A549 (cell line): ENCODE measurements around the gene CABCOCO1. TPM values are rescaled to one million over a fixed set of nuclear protein-coding genes. Genes with fewer than 3 reads are reported as not detected.

Experiments used
- ATAC-seq, 2 experiments: fragments of 200-7000 bp in 1 of 2; fragments of >200 bp in 1 of 2; cut with Nextera tagmentation in 1 of 2; cut with Tn5 transposase in 1 of 2; 3 replicates each; pipeline versions ENCODE4 v1.8.0 to v1.9.1; 2018 to 2020; ENCODE audit warnings: mild to moderate bottlenecking in 1 of 2, moderate library complexity in 1 of 2
- CTCF ChIA-PET: fragments of 300-600 bp; sonication (Branson Sonifier 250); formaldehyde crosslinking; extraction: SDS; loops from one replicate; lab custom pipeline; 2021; ENCODE audit warnings: antibody characterized with exemption, inconsistent platforms; lab: Yijun Ruan, JAX
- POLR2A ChIA-PET: fragments of 350-600 bp; formaldehyde crosslinking; extraction: SDS; loops from one replicate; lab custom pipeline; 2021; ENCODE audit warnings: antibody characterized with exemption, inconsistent platforms; lab: Yijun Ruan, JAX
- DNase-seq, 2 experiments: peaks; one replicate each; pipeline versions ENCODE4 v3.0.0 to v3.0.0-alpha.2; 2011 to 2016; ENCODE audit warnings: low read depth in 1 of 2, low spot score in 1 of 2
- FAIRE-seq: peaks from 2 replicates; lab custom pipeline; 2011; peaks lifted over from hg19 to GRCh38; lab: Jason Lieb, UNC
- H3K27ac ChIP-seq, 2 experiments: fragments of >200 bp; sonication (Bioruptor Twin); formaldehyde crosslinking; 3 replicates each; pipeline ENCODE4 v1.5.1; 2016 to 2017
- H3K4me1 ChIP-seq: fragments of >200 bp; sonication (Bioruptor Twin); formaldehyde crosslinking; 3 replicates; pipeline ENCODE4 v1.6.1; 2016
- H3K4me2 ChIP-seq: fragments of >200 bp; sonication (Bioruptor Twin); formaldehyde crosslinking; 3 replicates; pipeline ENCODE4 v1.6.1; 2016
- H3K4me3 ChIP-seq: fragments of >200 bp; sonication (Bioruptor Twin); formaldehyde crosslinking; 3 replicates; pipeline ENCODE4 v1.5.1; 2016
- H3K9me3 ChIP-seq: fragments of >200 bp; sonication (Bioruptor Twin); formaldehyde crosslinking; 3 replicates; pipeline ENCODE4 v1.6.1; 2016
- ATOH8 ChIP-seq: fragments of 250-450 bp; sonication (Bioruptor Pico); IDR thresholded peaks from 2 replicates; pipeline ENCODE4 v1.5.0; 2020; ENCODE audit warnings: low read depth, mild to moderate bottlenecking, moderate library complexity
- CBX2 ChIP-seq: fragments of 200-600 bp; sonication (generic); IDR thresholded peaks from 2 replicates; pipeline ENCODE4 v1.6.1; 2016; ENCODE audit warnings: low read depth, mild to moderate bottlenecking, borderline replicate concordance
- CBX8 ChIP-seq: fragments of 200-600 bp; sonication (generic); IDR thresholded peaks from 2 replicates; pipeline ENCODE4 v1.6.1; 2016
- CHD4 ChIP-seq: fragments of 200-600 bp; sonication (generic); IDR thresholded peaks from 2 replicates; pipeline ENCODE4 v1.6.1; 2016; ENCODE audit warnings: antibody characterized with exemption, mild to moderate bottlenecking, borderline replicate concordance
- E2F6 ChIP-seq: IDR thresholded peaks from 2 replicates; pipeline ENCODE4 v1.6.1; 2012; ENCODE audit warnings: low read depth, borderline replicate concordance
- ELK1 ChIP-seq: fragments of 150-350 bp; IDR thresholded peaks from 2 replicates; pipeline ENCODE4 v1.6.1; 2014; ENCODE audit warnings: low read depth, mild to moderate bottlenecking, low read length
- EP300 ChIP-seq, 2 experiments: fragments of >200 bp; sonication (Bioruptor Twin); formaldehyde crosslinking; IDR thresholded peaks; 2 replicates in 1 of 2; 3 replicates in 1 of 2; pipeline ENCODE4 v1.6.1; 2016 to 2017
- ESRRA ChIP-seq: fragments of 150-350 bp; IDR thresholded peaks from 2 replicates; pipeline ENCODE4 v1.6.1; 2014; ENCODE audit warnings: mild to moderate bottlenecking, low read length, borderline replicate concordance
- GATA3 ChIP-seq: IDR thresholded peaks from 2 replicates; pipeline ENCODE4 v1.6.1; 2012; ENCODE audit warnings: borderline replicate concordance
- HDAC2 ChIP-seq: fragments of 200-600 bp; sonication (generic); IDR thresholded peaks from 2 replicates; pipeline ENCODE4 v1.6.1; 2016
- HOXB13 ChIP-seq: fragments of 250-450 bp; sonication (Bioruptor Pico); IDR thresholded peaks from 2 replicates; pipeline ENCODE4 v1.5.0; 2020; ENCODE audit warnings: low read depth, mild to moderate bottlenecking, moderate library complexity
- KDM1A ChIP-seq: fragments of 200-600 bp; sonication (generic); IDR thresholded peaks from 2 replicates; pipeline ENCODE4 v1.6.1; 2016; ENCODE audit warnings: low read depth, mild to moderate bottlenecking
- MAX ChIP-seq: IDR thresholded peaks from 2 replicates; pipeline ENCODE4 v1.6.1; 2012
- MYC ChIP-seq: IDR thresholded peaks from 2 replicates; pipeline ENCODE4 v1.6.1; 2012; ENCODE audit warnings: mild to moderate bottlenecking, inconsistent platforms, low read length, improper control_type of control experiment, borderline replicate concordance
- NFE2L2 ChIP-seq: fragments of 150-350 bp; conservative IDR thresholded peaks from 2 replicates; pipeline ENCODE4 v1.6.1; 2014; ENCODE audit warnings: low read length
- NPAS2 ChIP-seq: fragments of 250-450 bp; sonication (Bioruptor Pico); IDR thresholded peaks from 2 replicates; pipeline ENCODE4 v1.8.0; 2022; ENCODE audit warnings: mild to moderate bottlenecking, moderate library complexity, borderline replicate concordance
- POLR2A ChIP-seq: IDR thresholded peaks from 2 replicates; pipeline ENCODE4 v1.6.1; 2012; ENCODE audit warnings: mild to moderate bottlenecking, low read length
- POLR2AphosphoS2 ChIP-seq: conservative IDR thresholded peaks from 2 replicates; pipeline ENCODE4 v1.6.1; 2012; ENCODE audit warnings: low read length, improper control_type of control experiment, inconsistent platforms
- RNF2 ChIP-seq: fragments of 200-600 bp; sonication (generic); IDR thresholded peaks from 2 replicates; pipeline ENCODE4 v1.6.1; 2016; ENCODE audit warnings: low read depth, mild to moderate bottlenecking, antibody characterized with exemption, moderate library complexity, borderline replicate concordance
- SMC3 ChIP-seq: fragments of >200 bp; sonication (Bioruptor Twin); formaldehyde crosslinking; IDR thresholded peaks from 3 replicates; pipeline ENCODE4 v1.6.1; 2018; ENCODE audit warnings: inconsistent platforms
- SREBF2 ChIP-seq: fragments of 450-650 bp; IDR thresholded peaks from 2 replicates; pipeline ENCODE4 v1.6.1; 2014; ENCODE audit warnings: mild to moderate bottlenecking, moderate library complexity
- TP53 ChIP-seq: fragments of 250-450 bp; sonication (Bioruptor Pico); IDR thresholded peaks from 2 replicates; pipeline ENCODE4 v1.5.0; 2021; ENCODE audit warnings: mild to moderate bottlenecking, moderate library complexity
- USF2 ChIP-seq: fragments of 450-650 bp; IDR thresholded peaks from 2 replicates; pipeline ENCODE4 v1.6.1; 2014; ENCODE audit warnings: antibody characterized with exemption
- WGBS: methylation state at CpG from one replicate; pipeline ENCODE4 v1.1.6; 2017; ENCODE audit errors: missing lambda C conversion rate; 5-methylcytosine and 5-hydroxymethylcytosine counted together
- polyA plus RNA-seq, 4 experiments: library from polyadenylated mRNA; depleted of rRNA in 3 of 4; stranded (reverse); fragments of >200 nt; fragmentation: RNase III in 1 of 4; extraction: RNeasy Plus Mini Kit Qiagen cat#74134 plus additional on column Dnase treatment in 1 of 4; gene quantifications; 2 replicates in 3 of 4; 3 replicates in 1 of 4; pipeline ENCODE4 v1.2.3, GENCODE V29; 2011 to 2017
- TF ChIP-seq, protein P1 (sequence below): fragments of >200 bp; sonication (Bioruptor Twin); formaldehyde crosslinking; IDR thresholded peaks from 3 replicates; pipeline ENCODE4 v1.5.1; 2016
- TF ChIP-seq, protein P2 (sequence below): fragments of >200 bp; sonication (Bioruptor Twin); formaldehyde crosslinking; IDR thresholded peaks from 2 replicates; pipeline ENCODE4 v1.6.1; 2016

The CABCOCO1 gene
- polyA plus RNA-seq, 2 of the 4 experiments (the other 2 are of a cell fraction), result 0.77 to 1.1 TPM

GRCh38 chr10:61795551-61795950 lies 132.8 kb downstream of the CABCOCO1 start:
- peaks cover 38% of the 10 kb centered on the region for H3K4me1 ChIP-seq
- ChIA-PET POLR2A (no interaction called here), CTCF (no interaction called here)
- no peak overlapping the region for H3K4me2 ChIP-seq
- no peak overlapping the region for H3K27ac ChIP-seq
- DNase-seq, result peak in 1 of 2 experiments; percentile 25
- no peak overlapping the region for H3K4me3 ChIP-seq
- 90% methylated on average over 3 of the region's 3 CpGs for WGBS
- no peak for TF ChIP-seq GATA3
- no peak for TF ChIP-seq KDM1A
- no peak for TF ChIP-seq CBX8
- no peak for TF ChIP-seq NPAS2
- FAIRE-seq, result no peak
- ATAC-seq, result peak; percentile 73 to 90; a peak in 4 of 6 replicates
- H3K9me3 ChIP-seq, result no peaks in the 10 kb centered on the region

GRCh38 chr10:61796785-61797184 lies 134.1 kb downstream of the CABCOCO1 start:
- FAIRE-seq (no peak), DNase-seq (no peak), ATAC-seq (no peak)
- CTCF ChIA-PET, result no interaction called here
- POLR2A ChIA-PET, result no interaction called here
- Histone ChIP-seq H3K4me2 (no peak overlapping the region), H3K27ac (no peak overlapping the region), H3K4me1 (peaks cover 31% of the 10 kb centered on the region), H3K4me3 (no peak overlapping the region), H3K9me3 (no peaks in the 10 kb centered on the region)
- no peak for TF ChIP-seq ATOH8 (CRISPR knock-in tag)
- TF ChIP-seq, protein P1, sequence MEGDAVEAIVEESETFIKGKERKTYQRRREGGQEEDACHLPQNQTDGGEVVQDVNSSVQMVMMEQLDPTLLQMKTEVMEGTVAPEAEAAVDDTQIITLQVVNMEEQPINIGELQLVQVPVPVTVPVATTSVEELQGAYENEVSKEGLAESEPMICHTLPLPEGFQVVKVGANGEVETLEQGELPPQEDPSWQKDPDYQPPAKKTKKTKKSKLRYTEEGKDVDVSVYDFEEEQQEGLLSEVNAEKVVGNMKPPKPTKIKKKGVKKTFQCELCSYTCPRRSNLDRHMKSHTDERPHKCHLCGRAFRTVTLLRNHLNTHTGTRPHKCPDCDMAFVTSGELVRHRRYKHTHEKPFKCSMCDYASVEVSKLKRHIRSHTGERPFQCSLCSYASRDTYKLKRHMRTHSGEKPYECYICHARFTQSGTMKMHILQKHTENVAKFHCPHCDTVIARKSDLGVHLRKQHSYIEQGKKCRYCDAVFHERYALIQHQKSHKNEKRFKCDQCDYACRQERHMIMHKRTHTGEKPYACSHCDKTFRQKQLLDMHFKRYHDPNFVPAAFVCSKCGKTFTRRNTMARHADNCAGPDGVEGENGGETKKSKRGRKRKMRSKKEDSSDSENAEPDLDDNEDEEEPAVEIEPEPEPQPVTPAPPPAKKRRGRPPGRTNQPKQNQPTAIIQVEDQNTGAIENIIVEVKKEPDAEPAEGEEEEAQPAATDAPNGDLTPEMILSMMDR, result no peak
- TF ChIP-seq, protein P2, sequence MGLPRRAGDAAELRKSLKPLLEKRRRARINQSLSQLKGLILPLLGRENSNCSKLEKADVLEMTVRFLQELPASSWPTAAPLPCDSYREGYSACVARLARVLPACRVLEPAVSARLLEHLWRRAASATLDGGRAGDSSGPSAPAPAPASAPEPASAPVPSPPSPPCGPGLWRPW, result no peak
- no peak for TF ChIP-seq E2F6
- TF ChIP-seq TP53 (CRISPR knock-in tag), result no peak
- TF ChIP-seq ESRRA, result no peak
- no peak for TF ChIP-seq POLR2AphosphoS2
- no peak for TF ChIP-seq POLR2A
- TF ChIP-seq CHD4, result no peak
- WGBS, result 89% methylated on average over 1 of the region's 1 CpG

DNA sequence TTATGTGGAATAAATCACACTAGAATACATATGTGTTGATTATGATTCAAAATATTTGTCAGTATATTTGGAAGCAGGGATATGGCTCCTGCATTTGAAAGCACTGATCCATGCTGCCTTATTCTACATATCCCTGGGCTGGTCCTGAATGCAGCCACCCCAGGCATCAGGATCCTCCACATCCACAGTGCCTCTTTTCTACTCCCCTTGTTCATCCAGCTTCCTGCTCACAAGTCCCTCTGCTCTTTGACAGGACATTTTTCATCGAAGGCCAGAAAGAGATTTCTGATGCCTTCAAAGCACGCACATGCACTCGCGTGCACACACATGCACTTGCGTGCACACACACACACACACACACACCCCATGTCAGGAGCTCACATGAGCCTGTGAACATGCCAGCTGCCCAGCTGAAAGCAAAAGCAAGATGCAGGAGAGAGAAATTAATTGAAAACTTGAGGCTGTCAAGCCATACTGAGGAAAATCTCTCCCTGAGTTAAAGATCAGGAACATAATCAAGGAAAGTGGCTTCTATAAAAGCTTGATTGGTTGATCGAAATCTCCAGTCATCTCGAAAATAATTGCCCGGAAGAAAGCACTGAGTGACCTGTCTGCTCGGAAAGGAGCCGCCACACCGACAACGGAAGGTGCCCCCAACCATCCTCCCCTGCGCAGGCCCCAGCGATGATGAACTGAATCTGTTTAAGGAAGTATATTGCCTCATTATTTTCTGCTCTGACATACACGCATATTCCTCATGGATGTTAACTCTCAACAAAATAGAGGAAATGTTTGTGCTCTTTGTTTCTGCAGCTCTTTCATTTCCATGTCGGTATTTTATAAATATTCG lies 134.8 kb downstream of the CABCOCO1 start:
- ATAC-seq (no peak), FAIRE-seq (no peak), DNase-seq (no peak)
- Histone ChIP-seq H3K4me1 (peaks cover 25% of the 10 kb centered on the region), H3K4me3 (no peak overlapping the region), H3K27ac (no peak overlapping the region), H3K9me3 (no peaks in the 10 kb centered on the region), H3K4me2 (no peak overlapping the region)
- ChIA-PET POLR2A (no interaction called here), CTCF (no interaction called here)
- WGBS, result 79% methylated on average over 17 of the region's 17 CpGs
- TF ChIP-seq HDAC2 (no peak), SREBF2 (no peak), HOXB13 (CRISPR knock-in tag) (no peak), CBX2 (no peak), MAX (no peak), NFE2L2 (no peak), SMC3 (no peak), GATA3 (no peak), EP300 (IDR thresholded peaks at IDR 0.05) (no peak), KDM1A (no peak), POLR2A (no peak), CBX8 (no peak), NPAS2 (no peak), CHD4 (no peak), ELK1 (no peak), MYC (no peak), RNF2 (no peak), USF2 (no peak)
